Measurements from ENCODE around the gene CCDC184. TPM values are rescaled to one million over a fixed set of nuclear protein-coding genes. Genes with fewer than 3 reads are reported as not detected.

CCDC184 gene
- total RNA-seq, 3 donors from 2014 or later = 0.22 to 0.61 (median 0.34) TPM

DNA sequence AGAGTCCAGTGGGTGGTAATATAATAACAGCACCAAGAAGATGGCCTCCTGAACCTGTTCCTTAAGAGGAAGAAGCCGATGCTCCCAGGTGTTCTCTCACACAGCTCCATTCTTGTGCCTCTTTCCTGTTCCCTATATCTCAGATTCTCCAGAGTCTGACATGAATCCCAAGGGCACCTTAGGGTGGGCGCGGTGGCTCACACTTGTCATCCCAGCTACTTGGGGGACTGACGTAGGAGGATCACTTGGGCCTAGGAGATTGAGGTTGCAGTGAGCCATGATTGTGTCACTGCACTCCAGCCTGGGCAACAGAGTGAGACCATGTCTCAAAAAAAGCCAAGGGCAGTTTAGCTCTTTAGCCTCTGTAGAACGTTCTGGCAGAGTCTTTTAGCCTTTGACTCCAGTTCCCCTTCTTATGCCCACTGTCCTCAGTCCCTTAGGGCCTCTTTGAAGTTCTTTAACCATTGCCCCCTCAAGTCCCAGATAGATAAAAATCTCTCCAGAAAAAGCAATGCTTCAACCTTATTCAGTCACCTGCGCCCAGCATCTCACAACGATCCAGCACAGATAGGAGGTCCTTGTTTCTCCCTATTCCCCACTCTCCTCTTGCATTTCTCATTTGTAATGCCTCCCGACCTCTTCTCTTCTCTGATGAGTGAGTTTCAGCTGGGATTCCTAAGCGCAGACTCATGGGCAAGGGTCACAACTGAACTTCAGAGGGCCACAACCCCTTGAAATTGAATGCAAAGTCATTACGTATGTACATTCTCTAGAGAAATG is 4.7 kb downstream of the CCDC184 start:
- Mint-ChIP-seq H3K9me3 (no peaks in the 10 kb centered on the region), H3K4me1 (ENCODE audit: low read depth) (peaks cover 9% of the 10 kb centered on the region), H3K27me3 (ENCODE audit: low read depth) (peaks cover 23% of the 10 kb centered on the region), H3K36me3 (ENCODE audit: insufficient read depth) (no peaks in the 10 kb centered on the region), H3K4me3 (no peak overlapping the region)
- ATAC-seq (no peak), DNase-seq (no peak)

DNA sequence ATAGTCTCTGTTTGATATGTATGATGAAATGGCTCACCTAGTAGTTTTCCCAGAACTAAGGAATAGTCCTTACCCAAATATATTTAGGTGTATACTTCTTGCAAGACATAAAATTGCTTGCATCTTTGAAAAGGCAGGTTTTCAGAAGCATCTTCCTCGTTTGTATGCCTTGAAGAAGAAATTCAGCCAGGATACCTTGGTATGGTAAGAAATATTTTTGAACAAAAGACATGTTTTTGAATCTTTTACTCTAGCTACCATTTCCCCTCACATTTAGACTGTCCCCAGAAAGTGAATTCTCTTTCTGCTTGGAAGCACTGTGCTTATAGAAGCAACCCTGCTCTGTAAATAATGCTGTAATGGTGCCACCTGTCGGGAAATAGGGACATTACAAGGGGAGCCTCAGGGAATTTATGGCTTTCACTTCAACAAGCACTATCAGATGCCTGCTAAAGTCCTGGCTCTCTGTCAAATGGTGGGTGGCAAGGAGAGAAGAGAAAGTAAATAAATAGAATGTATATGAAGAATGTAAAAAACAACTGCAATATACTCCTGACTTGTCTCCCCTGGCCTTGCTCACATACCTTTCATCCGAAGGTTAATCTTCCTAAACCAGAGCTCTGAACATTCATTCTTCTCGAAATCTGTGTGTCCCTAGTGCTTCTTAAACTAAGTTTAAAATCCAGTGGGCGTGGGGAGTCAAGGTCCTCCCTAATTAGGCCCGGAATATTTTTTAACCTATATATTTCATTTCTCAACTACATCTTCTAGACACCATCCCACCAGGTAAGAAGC is 6.1 kb downstream of the CCDC184 start:
- peaks cover 2% of the 10 kb centered on the region for H3K4me1 Mint-ChIP-seq (ENCODE audit: low read depth)
- peak; percentile 67 to 72 for ATAC-seq
- no peaks in the 10 kb centered on the region for H3K9me3 Mint-ChIP-seq
- no peaks in the 10 kb centered on the region for H3K36me3 Mint-ChIP-seq (ENCODE audit: insufficient read depth)
- peak; percentile 64 for DNase-seq
- H3K27me3 Mint-ChIP-seq (ENCODE audit: low read depth) = peaks cover 27% of the 10 kb centered on the region
- no peak overlapping the region for H3K4me3 Mint-ChIP-seq

DNA sequence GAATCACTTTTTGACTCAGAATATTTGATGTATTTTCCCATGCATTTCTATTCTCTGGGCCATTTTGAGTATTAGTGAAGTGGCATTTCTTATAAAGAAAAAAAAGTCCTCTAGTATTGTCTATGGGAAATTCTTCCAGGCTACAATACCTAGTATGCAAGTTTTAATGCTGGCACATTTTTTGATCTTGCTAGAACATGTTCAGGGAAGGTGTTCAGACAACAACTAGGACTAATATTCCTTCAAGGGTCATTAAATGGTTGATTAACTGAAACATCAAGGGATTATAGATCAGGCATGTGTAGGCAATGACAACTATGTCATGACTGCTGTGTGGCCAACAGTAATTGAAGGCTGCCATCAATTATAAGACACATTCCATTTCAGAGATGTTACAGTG is 7.7 kb downstream of the CCDC184 start:
- Mint-ChIP-seq H3K4me1 (ENCODE audit: low read depth) (no peaks in the 10 kb centered on the region), H3K4me3 (no peak overlapping the region), H3K36me3 (ENCODE audit: insufficient read depth) (no peaks in the 10 kb centered on the region), H3K27me3 (ENCODE audit: low read depth) (peaks cover 17% of the 10 kb centered on the region), H3K9me3 (no peaks in the 10 kb centered on the region)
- DNase-seq = no peak
- ATAC-seq = no peak

DNA sequence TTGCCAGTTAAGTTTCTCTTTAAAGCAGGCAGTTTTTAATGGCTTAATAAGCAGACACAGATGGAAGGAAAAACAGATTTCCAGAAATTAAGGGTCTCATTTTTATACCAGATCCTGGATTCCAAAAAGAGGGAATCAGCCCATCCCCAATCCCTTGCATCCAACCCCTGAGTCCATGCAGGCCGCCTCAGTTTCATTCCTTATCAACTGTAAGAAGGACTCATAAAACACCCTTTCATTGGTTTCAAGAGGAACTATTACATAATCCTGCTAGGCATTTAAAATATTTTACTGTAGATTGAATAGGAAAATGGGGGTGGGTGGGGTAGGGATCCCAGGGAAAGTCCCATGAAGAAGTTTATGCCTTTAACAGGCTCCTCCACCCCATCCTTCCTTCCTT is 9.4 kb downstream of the CCDC184 start:
- H3K4me3 Mint-ChIP-seq = no peak overlapping the region
- no peaks in the 10 kb centered on the region for H3K36me3 Mint-ChIP-seq (ENCODE audit: insufficient read depth)
- ATAC-seq = no peak
- DNase-seq = no peak
- H3K27me3 Mint-ChIP-seq (ENCODE audit: low read depth) = peaks cover 17% of the 10 kb centered on the region
- H3K9me3 Mint-ChIP-seq = no peaks in the 10 kb centered on the region
- no peaks in the 10 kb centered on the region for H3K4me1 Mint-ChIP-seq (ENCODE audit: low read depth)

- DNase-seq (no peak), ATAC-seq (no peak)
- Mint-ChIP-seq H3K4me1 (ENCODE audit: low read depth) (peaks cover under 1% of the 10 kb centered on the region), H3K36me3 (ENCODE audit: insufficient read depth) (no peaks in the 10 kb centered on the region), H3K27me3 (ENCODE audit: low read depth) (peaks cover 17% of the 10 kb centered on the region), H3K9me3 (no peaks in the 10 kb centered on the region), H3K4me3 (no peak overlapping the region)
These were observed 10.2 kb downstream of the CCDC184 start for GRCh38 chr12:48193623-48194022.

DNA sequence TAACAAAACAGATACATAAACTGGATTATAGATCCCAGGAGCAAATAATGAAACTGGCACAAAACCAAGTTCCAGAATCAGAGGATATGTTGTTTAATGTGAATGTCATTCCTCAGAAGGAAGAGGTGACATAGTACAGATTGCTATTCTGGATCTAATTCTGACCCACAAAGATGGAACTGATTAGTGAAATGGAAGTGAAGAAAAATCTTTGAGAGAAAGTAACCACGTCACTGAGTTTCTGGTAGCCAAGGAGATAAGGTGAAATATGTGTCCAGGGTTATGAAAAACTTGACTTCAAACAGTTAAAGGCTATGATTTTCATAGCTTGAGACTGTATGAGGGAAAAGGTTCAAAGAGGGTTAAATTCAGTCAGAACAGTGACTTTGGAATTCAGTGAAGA is 11.4 kb downstream of the CCDC184 start:
- Mint-ChIP-seq H3K9me3 (no peaks in the 10 kb centered on the region), H3K4me3 (no peak overlapping the region), H3K4me1 (ENCODE audit: low read depth) (peaks cover 8% of the 10 kb centered on the region), H3K36me3 (ENCODE audit: insufficient read depth) (no peaks in the 10 kb centered on the region), H3K27me3 (ENCODE audit: low read depth) (peaks cover 17% of the 10 kb centered on the region)
- DNase-seq = no peak
- ATAC-seq = no peak

- H3K36me3 Mint-ChIP-seq (ENCODE audit: insufficient read depth) = peaks cover 14% of the 10 kb centered on the region
- peaks cover 32% of the 10 kb centered on the region for H3K4me1 Mint-ChIP-seq (ENCODE audit: low read depth)
- DNase-seq (no peak), ATAC-seq (peak; percentile 21 to 36)
- H3K4me3 Mint-ChIP-seq = peak overlapping the region; percentile 85
- H3K9me3 Mint-ChIP-seq = peaks cover 9% of the 10 kb centered on the region
- H3K27me3 Mint-ChIP-seq (ENCODE audit: low read depth) = peaks cover 12% of the 10 kb centered on the region
These were observed 14.1 kb downstream of the CCDC184 start for GRCh38 chr12:48197549-48197970.

GRCh38 chr12:48197971-48198671 is 14.7 kb downstream of the CCDC184 start:
- Mint-ChIP-seq H3K36me3 (ENCODE audit: insufficient read depth) (peaks cover 20% of the 10 kb centered on the region), H3K4me1 (ENCODE audit: low read depth) (peaks cover 32% of the 10 kb centered on the region)
- peak; percentile 98 to 99 for ATAC-seq

DNA sequence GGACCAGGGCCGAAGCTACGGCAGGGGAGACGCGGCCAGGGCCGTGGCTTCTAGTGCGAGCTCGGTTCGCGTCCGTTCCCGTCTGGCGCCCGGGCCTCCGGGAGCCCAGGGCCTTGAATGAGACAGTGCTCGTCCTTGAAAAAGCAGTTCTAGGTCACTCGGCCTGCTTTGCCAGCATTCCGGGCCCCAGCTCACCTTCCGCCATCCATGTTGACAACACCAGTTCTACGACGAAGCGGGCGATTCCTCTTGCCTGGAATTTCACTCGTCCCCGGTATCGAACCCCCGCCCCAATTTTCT is 15.2 kb downstream of the CCDC184 start:
- peaks cover 11% of the 10 kb centered on the region for H3K27me3 Mint-ChIP-seq (ENCODE audit: low read depth)
- ATAC-seq = peak; percentile 29 to 32
- peaks cover 20% of the 10 kb centered on the region for H3K9me3 Mint-ChIP-seq
- no peak for DNase-seq
- H3K36me3 Mint-ChIP-seq (ENCODE audit: insufficient read depth) = peaks cover 21% of the 10 kb centered on the region
- H3K4me1 Mint-ChIP-seq (ENCODE audit: low read depth) = peaks cover 32% of the 10 kb centered on the region
- H3K4me3 Mint-ChIP-seq = peak overlapping the region; percentile 85

More at GRCh38 chr12:48197971-48198671, 14.7 kb downstream of the CCDC184 start:
- Mint-ChIP-seq H3K9me3 (peaks cover 15% of the 10 kb centered on the region), H3K27me3 (ENCODE audit: low read depth) (peaks cover 12% of the 10 kb centered on the region), H3K4me3 (peak overlapping the region; percentile 85)
- peak; percentile 81 for DNase-seq

DNA sequence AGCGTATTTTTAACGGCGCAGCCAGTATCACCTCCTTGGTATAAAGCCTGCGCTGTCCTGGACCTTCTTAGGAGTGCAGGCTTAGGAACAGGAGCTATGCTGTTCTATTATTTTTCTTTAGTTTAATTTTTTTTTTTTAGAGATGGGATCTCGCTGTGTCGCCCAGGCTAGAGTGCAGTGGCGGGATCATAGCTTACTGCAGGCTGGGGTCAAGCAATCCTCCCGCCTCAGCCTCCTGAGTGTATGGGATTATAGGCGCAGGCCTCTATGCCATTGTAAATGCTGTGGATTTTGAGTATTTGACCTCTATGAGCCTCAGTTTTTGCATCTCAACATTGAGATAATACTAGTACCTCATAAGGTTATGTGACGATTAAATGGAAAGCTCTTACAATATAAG is 15.5 kb downstream of the CCDC184 start:
- peak overlapping the region; percentile 85 for H3K4me3 Mint-ChIP-seq
- peaks cover 24% of the 10 kb centered on the region for H3K9me3 Mint-ChIP-seq
- peaks cover 21% of the 10 kb centered on the region for H3K36me3 Mint-ChIP-seq (ENCODE audit: insufficient read depth)
- peaks cover 9% of the 10 kb centered on the region for H3K27me3 Mint-ChIP-seq (ENCODE audit: low read depth)
- ATAC-seq (no peak), DNase-seq (no peak)
- peaks cover 32% of the 10 kb centered on the region for H3K4me1 Mint-ChIP-seq (ENCODE audit: low read depth)

GRCh38 chr12:48199774-48200221 is 16.4 kb downstream of the CCDC184 start:
- Mint-ChIP-seq H3K9me3 (peaks cover 32% of the 10 kb centered on the region), H3K27me3 (ENCODE audit: low read depth) (peaks cover 4% of the 10 kb centered on the region), H3K4me3 (peak overlapping the region; percentile 85), H3K36me3 (ENCODE audit: insufficient read depth) (peaks cover 26% of the 10 kb centered on the region), H3K4me1 (ENCODE audit: low read depth) (peaks cover 32% of the 10 kb centered on the region)
- no peak for ATAC-seq
- DNase-seq = no peak

GRCh38 chr12:48201091-48201490 is 17.6 kb downstream of the CCDC184 start:
- Mint-ChIP-seq H3K27me3 (ENCODE audit: low read depth) (no peaks in the 10 kb centered on the region), H3K36me3 (ENCODE audit: insufficient read depth) (peaks cover 27% of the 10 kb centered on the region), H3K9me3 (peaks cover 32% of the 10 kb centered on the region), H3K4me1 (ENCODE audit: low read depth) (peaks cover 32% of the 10 kb centered on the region), H3K4me3 (no peak overlapping the region)
- ATAC-seq (no peak), DNase-seq (no peak)

DNA sequence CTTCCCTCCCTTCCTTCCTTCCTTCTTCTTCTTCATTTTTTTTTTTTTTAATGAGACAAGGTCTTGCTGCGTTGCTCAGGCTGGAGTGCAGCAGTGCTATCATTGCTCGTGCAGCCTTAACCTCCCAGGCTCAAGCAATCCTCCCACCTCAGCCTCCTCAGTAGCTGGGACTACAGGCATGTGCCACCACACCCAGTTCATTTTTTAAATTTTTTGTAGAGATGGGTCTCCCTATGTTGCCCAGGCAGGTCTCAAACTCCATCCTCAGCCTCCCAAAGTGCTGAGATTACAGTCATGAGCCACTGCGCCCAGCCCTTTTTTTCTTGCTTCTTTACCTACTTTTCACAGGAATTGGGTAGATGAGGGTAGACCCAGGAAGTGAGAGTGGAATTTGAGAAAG is 18.1 kb downstream of the CCDC184 start:
- no peak for DNase-seq
- no peak for ATAC-seq
- Mint-ChIP-seq H3K36me3 (ENCODE audit: insufficient read depth) (peaks cover 30% of the 10 kb centered on the region), H3K4me1 (ENCODE audit: low read depth) (peaks cover 32% of the 10 kb centered on the region), H3K4me3 (no peak overlapping the region), H3K27me3 (ENCODE audit: low read depth) (no peaks in the 10 kb centered on the region), H3K9me3 (peaks cover 36% of the 10 kb centered on the region)

DNA sequence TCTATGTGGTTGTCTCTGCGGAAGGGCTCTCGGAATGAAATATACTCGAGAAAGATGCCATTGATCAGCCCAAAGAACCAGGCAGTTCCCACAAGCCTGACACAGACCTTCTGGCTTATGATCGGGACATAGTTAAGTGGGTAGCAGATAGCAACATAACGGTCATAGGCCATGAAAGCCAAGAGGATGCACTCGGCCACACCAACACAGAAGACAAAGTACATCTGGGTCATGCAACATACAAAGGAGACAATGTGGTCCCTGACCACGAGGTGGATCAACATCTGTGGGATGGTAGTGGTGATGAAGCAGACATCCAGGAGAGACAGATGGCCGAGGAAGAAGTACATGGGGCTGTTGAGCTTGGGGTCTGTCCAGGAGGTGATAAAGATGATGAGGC is 19.3 kb downstream of the CCDC184 start:
- DNase-seq = no peak
- Mint-ChIP-seq H3K27me3 (ENCODE audit: low read depth) (no peaks in the 10 kb centered on the region), H3K36me3 (ENCODE audit: insufficient read depth) (peaks cover 33% of the 10 kb centered on the region), H3K4me1 (ENCODE audit: low read depth) (peaks cover 32% of the 10 kb centered on the region), H3K4me3 (no peak overlapping the region), H3K9me3 (peaks cover 42% of the 10 kb centered on the region)
- ATAC-seq = no peak

Data from activated T-cell treated with anti-CD3 and anti-CD28 coated beads, Interleukin-2, amount 50 U/mL, for 4 hours (primary cell).